ENCODE results near the gene SPON1. TPM values are rescaled to one million over a fixed set of nuclear protein-coding genes. Genes with fewer than 3 reads are reported as not detected.
A peak's percentile ranks its signal among the peaks of the same experiment; 100 is the strongest.

Gene SPON1
- total RNA-seq, 3 donors from 2014 or later (not counting 1 experiment from before 2014, with no cell fraction given): 0.09 to 0.18 TPM; not detected in 1

DNA sequence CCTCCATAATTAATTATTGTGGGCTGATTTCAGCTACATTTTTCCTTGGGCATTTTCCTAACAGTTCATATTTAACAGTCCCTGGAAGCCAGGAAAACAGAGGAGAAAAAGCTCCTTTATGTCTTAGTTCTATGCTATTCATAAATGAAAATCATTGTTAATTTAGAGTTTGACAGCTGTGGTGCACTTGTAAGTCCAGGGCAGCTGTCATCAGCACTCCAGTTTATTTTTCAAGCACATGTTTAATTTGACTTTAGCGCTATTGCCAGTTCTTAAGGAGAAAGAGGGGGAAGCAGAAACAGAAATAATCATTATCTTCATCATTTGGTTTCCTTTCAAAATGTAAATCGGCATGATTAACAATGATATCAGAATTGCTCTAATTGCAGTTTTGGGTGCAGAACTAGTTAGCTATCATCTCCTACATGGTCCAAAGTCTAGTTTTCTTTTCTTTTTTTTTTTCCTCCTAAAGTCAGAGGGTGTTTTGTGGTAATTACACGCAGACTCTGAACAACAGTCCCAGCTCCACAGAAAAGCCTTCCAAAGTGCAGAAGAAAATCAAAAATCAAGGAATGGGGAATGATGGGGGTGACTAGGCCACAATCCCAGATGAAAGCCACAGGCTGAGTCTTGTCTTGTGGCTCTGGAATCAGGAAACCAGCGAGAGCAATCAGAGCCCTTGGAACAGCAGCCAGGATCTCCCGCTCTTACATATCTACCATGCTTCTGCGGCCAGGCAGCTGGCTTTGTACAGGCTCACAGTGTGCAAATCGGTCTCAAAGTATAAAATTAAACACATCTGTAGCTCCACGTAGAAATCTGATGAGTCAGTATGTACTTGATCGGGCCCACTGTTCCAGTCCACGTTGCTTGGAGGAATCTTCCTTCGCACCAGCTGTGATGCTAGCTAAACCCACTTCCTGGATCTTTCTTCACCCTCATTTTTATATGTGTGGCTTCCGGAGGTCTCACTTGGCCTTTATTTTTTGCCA is 91.9 kb downstream of the SPON1 start:
- ATAC-seq (peak; percentile 48 to 82 (median 62)), DNase-seq (peak in 1 of 2 donors; percentile 17)
- TF ChIP-seq, protein P1, sequence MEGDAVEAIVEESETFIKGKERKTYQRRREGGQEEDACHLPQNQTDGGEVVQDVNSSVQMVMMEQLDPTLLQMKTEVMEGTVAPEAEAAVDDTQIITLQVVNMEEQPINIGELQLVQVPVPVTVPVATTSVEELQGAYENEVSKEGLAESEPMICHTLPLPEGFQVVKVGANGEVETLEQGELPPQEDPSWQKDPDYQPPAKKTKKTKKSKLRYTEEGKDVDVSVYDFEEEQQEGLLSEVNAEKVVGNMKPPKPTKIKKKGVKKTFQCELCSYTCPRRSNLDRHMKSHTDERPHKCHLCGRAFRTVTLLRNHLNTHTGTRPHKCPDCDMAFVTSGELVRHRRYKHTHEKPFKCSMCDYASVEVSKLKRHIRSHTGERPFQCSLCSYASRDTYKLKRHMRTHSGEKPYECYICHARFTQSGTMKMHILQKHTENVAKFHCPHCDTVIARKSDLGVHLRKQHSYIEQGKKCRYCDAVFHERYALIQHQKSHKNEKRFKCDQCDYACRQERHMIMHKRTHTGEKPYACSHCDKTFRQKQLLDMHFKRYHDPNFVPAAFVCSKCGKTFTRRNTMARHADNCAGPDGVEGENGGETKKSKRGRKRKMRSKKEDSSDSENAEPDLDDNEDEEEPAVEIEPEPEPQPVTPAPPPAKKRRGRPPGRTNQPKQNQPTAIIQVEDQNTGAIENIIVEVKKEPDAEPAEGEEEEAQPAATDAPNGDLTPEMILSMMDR (IDR thresholded peaks at IDR 0.05): no peak
- peak overlapping the region; percentile 38 for H3K4me3 Mint-ChIP-seq
- H3K27me3 Mint-ChIP-seq (ENCODE audit: low read depth in 2 of 2): peaks cover 4 to 5% of the 10 kb centered on the region in 2 donors
- H3K27ac ChIP-seq (ENCODE audit: low read length): no peak overlapping the region
- H3K4me1 ChIP-seq (ENCODE audit: control insufficient read depth, insufficient read depth, low read length): peaks cover 5% of the 10 kb centered on the region
- intact Hi-C loops (cut with micrococcal nuclease): no loop called here
- no peaks in the 10 kb centered on the region for H3K36me3 Mint-ChIP-seq
- H3K9me3 ChIP-seq (ENCODE audit: control insufficient read depth, insufficient read depth, low read length): no peaks in the 10 kb centered on the region
- peak overlapping the region in 1 of 2 donors; percentile 2 for H3K27ac Mint-ChIP-seq
- no peaks in the 10 kb centered on the region for H3K36me3 ChIP-seq (ENCODE audit: control insufficient read depth, insufficient read depth, low read length)
- H3K4me1 Mint-ChIP-seq: peaks cover 17 to 31% of the 10 kb centered on the region in 2 donors
- H3K4me3 ChIP-seq (ENCODE audit: low read length): no peak overlapping the region
- 57% methylated on average over 10 of the region's 12 CpGs for WGBS (ENCODE audit: insufficient coverage)
- no peaks in the 10 kb centered on the region for H3K27me3 ChIP-seq (ENCODE audit: control insufficient read depth, insufficient read depth, low read length)
- no peaks in the 10 kb centered on the region for H3K9me3 Mint-ChIP-seq

DNA sequence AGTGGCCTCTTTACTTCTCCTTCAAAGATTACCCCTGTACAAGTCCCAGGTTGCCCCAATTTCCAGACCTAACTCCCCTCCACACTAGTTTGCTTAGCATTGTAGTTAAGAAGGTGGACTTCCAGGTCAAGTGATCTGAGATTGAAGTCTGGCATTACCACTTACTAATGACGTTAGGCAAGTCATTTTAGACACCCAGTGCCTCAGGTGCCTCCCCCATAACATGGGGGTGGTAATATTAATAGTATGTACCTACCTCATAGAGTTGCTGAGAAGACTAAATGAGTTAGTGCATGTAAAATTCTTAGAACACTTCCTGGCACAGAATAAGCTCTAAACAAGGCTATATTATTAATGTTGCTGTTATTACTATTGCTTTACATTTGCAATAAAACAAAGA is 93.4 kb downstream of the SPON1 start:
- DNase-seq: no peak
- H3K4me1 Mint-ChIP-seq: peaks cover 17 to 31% of the 10 kb centered on the region in 2 donors
- peaks cover 3 to 5% of the 10 kb centered on the region in 2 donors for H3K27me3 Mint-ChIP-seq (ENCODE audit: low read depth in 2 of 2)
- Histone ChIP-seq H3K4me3 (ENCODE audit: low read length) (no peak overlapping the region), H3K4me1 (ENCODE audit: control insufficient read depth, insufficient read depth, low read length) (peaks cover 5% of the 10 kb centered on the region), H3K27ac (ENCODE audit: low read length) (no peak overlapping the region), H3K9me3 (ENCODE audit: control insufficient read depth, insufficient read depth, low read length) (no peaks in the 10 kb centered on the region), H3K27me3 (ENCODE audit: control insufficient read depth, insufficient read depth, low read length) (no peaks in the 10 kb centered on the region), H3K36me3 (ENCODE audit: control insufficient read depth, insufficient read depth, low read length) (no peaks in the 10 kb centered on the region)
- intact Hi-C loops (cut with micrococcal nuclease): no loop called here
- TF ChIP-seq, protein P1 (IDR thresholded peaks at IDR 0.05): no peak
- H3K9me3 Mint-ChIP-seq: no peaks in the 10 kb centered on the region
- no peak overlapping the region for H3K4me3 Mint-ChIP-seq
- H3K27ac Mint-ChIP-seq: no peak overlapping the region
- ATAC-seq: no peak
- H3K36me3 Mint-ChIP-seq: no peaks in the 10 kb centered on the region
- WGBS (ENCODE audit: insufficient coverage): 80% methylated on average over 1 of the region's 1 CpG

DNA sequence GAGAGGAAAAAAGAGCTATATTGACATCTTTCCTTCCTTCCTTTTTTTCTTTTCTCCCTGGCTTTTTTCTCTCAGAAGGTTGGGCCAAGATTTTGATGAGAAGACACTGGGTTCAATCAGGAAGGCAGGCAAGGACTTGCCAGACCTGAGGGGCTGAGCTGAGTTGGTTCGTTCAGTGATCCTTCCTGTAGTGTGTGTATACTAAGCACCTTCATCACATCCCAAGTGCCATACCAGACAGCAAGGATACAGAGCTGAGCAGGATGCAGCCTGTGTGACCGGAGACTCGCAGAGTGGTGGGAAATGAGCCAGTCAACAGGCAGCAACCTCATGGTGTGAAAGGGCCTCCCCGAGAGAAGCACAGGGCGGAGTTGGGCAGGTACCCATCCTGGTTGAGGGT is 95.5 kb downstream of the SPON1 start:
- Histone ChIP-seq H3K27ac (ENCODE audit: low read length) (no peak overlapping the region), H3K27me3 (ENCODE audit: control insufficient read depth, insufficient read depth, low read length) (no peaks in the 10 kb centered on the region), H3K9me3 (ENCODE audit: control insufficient read depth, insufficient read depth, low read length) (no peaks in the 10 kb centered on the region), H3K4me3 (ENCODE audit: low read length) (no peak overlapping the region), H3K4me1 (ENCODE audit: control insufficient read depth, insufficient read depth, low read length) (peaks cover 5% of the 10 kb centered on the region), H3K36me3 (ENCODE audit: control insufficient read depth, insufficient read depth, low read length) (no peaks in the 10 kb centered on the region)
- Mint-ChIP-seq H3K9me3 (no peaks in the 10 kb centered on the region), H3K4me3 (no peak overlapping the region), H3K36me3 (no peaks in the 10 kb centered on the region), H3K4me1 (peaks cover 17 to 30% of the 10 kb centered on the region in 2 donors), H3K27me3 (ENCODE audit: low read depth in 2 of 2) (peaks cover 3 to 6% of the 10 kb centered on the region in 2 donors), H3K27ac (no peak overlapping the region)
- intact Hi-C loops (cut with micrococcal nuclease): no loop called here
- TF ChIP-seq, protein P1 (IDR thresholded peaks at IDR 0.05): no peak
- WGBS (ENCODE audit: insufficient coverage): 95% methylated on average over 4 of the region's 5 CpGs
- DNase-seq (no peak), ATAC-seq (no peak)

Data from natural killer cell (primary cell).